PFSK-1 (cell line): ENCODE results near the gene MAP7D3.

Experiments used
- FOXP2 ChIP-seq: optimal IDR thresholded peaks from 2 replicates; pipeline ENCODE3; 2011; ENCODE audit warnings: borderline replicate concordance, control low read depth, inconsistent platforms; ENCODE audit not compliant: insufficient read depth; ENCODE audit errors: extremely low read length, extremely low read depth
- POLR2AphosphoS5 ChIP-seq: IDR thresholded peaks from 2 replicates; pipeline ENCODE4 v1.6.1; 2012; ENCODE audit warnings: low read depth, mild to moderate bottlenecking, control low read depth, low read length, moderate library complexity
- SIN3A ChIP-seq: IDR thresholded peaks from 2 replicates; pipeline ENCODE4 v1.6.1; 2012; ENCODE audit warnings: mild to moderate bottlenecking, low read length, moderate library complexity, borderline replicate concordance; ENCODE audit not compliant: insufficient read depth
- TAF1 ChIP-seq: IDR thresholded peaks from 2 replicates; pipeline ENCODE4 v1.6.1; 2012; ENCODE audit warnings: low read length, control low read depth, borderline replicate concordance; ENCODE audit not compliant: insufficient read depth

DNA sequence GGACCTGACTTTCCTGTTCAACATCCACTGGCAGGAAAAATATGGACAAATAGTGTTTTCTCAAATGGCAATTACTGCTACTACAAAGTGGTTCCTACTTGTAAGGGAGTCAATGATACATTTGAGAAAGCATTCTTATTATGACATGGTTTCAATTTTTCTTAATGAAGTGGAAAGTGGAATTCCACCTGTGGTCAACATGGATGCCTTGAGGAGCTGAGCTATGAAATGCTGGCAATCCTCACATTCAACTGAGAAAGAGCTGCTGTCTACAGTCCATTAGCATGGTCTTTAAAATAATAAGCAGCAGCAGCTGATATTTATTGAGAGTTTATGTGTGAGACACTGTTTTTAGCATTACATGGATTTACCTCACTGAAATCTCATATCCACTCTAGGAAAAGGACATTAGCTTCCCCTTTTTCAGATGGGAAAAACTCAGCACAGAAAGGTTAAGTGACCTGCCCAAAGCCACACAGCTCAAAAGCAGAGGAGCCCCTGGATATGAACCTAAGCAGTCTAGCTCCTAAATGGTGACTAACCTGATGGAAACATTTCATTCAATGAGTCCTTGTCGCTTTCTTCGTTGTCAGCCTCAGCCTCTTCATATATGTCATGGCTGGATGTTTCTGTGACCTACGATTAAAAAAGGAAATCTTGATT is 29.2 kb downstream of the MAP7D3 start:
- no peak for TF ChIP-seq SIN3A
- TF ChIP-seq TAF1, result no peak
- TF ChIP-seq POLR2AphosphoS5, result no peak
- TF ChIP-seq FOXP2, result no peak
